ENCODE results near the gene ALPP. TPM values are rescaled to one million over a fixed set of nuclear protein-coding genes. Genes with fewer than 3 reads are reported as not detected.
"Not testable (repeated sequence)": the region's sequence is repeated elsewhere in the genome, so short reads cannot be mapped to it uniquely, and the experiment has no call there.

ALPP gene
- polyA plus RNA-seq, 3 donors from 2014 or later: not detected

DNA sequence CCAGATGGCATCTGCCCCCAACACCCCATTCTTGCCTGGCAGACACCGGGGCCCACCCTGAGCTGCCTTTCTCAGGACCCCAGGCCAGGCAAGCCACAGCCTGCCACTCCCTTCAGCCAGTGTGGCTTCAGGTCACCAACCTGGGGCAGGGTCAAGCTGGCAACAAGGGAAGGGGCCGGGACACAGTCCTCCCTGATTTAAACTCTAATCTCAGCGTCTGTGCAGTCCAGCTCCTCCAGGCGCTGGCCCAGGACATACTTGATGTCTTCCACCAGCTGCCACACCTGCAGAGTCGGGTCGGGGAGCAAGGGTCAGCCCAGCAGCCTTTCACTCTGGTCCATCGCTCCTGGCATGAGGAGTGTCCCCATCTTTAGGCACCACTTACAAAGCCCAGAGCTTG, 29.0 kb upstream of the ALPP start:
- DNase-seq: no peak
- H3K4me3 Mint-ChIP-seq: no peak overlapping the region
- H3K4me1 Mint-ChIP-seq: peaks cover 0 to 4% of the 10 kb centered on the region in 2 donors
- H3K36me3 Mint-ChIP-seq: peaks cover 0 to 3% (median 0%) of the 10 kb centered on the region in 3 donors
- H3K9me3 Mint-ChIP-seq: peaks cover 0 to 2% (median 0%) of the 10 kb centered on the region in 6 donors
- H3K27me3 Mint-ChIP-seq (ENCODE audit: low read depth in 3 of 3): peaks cover 4 to 9% (median 5%) of the 10 kb centered on the region in 3 donors
- no peak overlapping the region for H3K27ac Mint-ChIP-seq

GRCh38 chr2:232349946-232350635, 28.5 kb upstream of the ALPP start:
- no peak overlapping the region for H3K4me3 Mint-ChIP-seq
- peaks cover 0 to 3% (median 0%) of the 10 kb centered on the region in 3 donors for H3K36me3 Mint-ChIP-seq

DNA sequence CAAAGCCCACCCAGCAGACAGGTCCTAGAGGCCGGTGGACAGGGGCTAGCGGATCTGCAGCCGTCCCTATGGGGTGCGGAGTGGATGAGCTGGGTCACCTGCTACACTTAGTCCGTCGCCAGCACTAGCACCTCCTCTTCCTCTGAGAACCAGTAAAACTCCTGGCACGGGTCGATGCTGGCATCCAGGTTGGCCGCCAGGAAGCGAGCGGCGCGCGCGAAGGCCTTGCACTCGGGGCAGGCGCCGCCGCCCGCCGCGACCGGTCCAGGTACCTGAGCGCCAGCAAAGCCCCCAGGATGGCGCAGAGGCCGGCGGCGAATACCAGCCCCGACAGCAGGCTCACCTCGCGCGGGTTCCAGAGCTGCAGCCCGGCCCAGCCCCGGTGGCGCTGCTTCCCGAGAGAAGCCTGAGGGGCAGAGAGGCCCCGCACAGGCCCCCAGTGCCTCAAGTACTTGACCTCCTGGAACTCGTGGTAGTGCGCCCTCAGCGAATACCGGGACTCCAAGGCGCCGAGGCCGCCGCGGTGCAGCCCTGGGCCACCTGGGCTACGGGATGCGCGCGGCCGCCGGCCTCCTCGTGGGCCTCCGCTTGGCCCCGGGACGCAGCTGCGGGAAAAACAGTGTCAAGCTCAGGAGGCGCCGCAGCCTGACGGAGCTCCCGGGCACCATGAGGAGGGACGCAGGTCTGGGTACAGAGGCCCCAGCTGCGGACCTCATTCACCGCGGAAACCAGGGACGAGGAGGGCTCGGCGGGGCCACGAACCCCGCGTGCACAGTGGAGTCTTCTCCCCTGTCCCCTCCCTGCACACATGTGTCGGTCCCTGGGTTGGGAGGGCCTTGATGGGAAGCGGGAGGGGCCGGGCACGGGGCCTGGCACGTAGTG, 27.5 kb upstream of the ALPP start:
- Mint-ChIP-seq H3K4me3 (no peak overlapping the region), H3K27ac (no peak overlapping the region), H3K9me3 (peaks cover 0 to 2% (median 0%) of the 10 kb centered on the region in 6 donors), H3K27me3 (ENCODE audit: low read depth in 3 of 3) (peaks cover 4 to 12% (median 5%) of the 10 kb centered on the region in 3 donors), H3K36me3 (peaks cover 0 to 3% (median 0%) of the 10 kb centered on the region in 3 donors), H3K4me1 (peaks cover 0 to 4% of the 10 kb centered on the region in 2 donors)
- DNase-seq: no peak

More at GRCh38 chr2:232349946-232350635, 28.5 kb upstream of the ALPP start:
- peaks cover 0 to 4% of the 10 kb centered on the region in 2 donors for H3K4me1 Mint-ChIP-seq
- H3K27me3 Mint-ChIP-seq (ENCODE audit: low read depth in 3 of 3): peaks cover 4 to 10% (median 5%) of the 10 kb centered on the region in 3 donors
- no peak overlapping the region for H3K27ac Mint-ChIP-seq
- no peak for DNase-seq
- peaks cover 0 to 2% (median 0%) of the 10 kb centered on the region in 6 donors for H3K9me3 Mint-ChIP-seq

DNA sequence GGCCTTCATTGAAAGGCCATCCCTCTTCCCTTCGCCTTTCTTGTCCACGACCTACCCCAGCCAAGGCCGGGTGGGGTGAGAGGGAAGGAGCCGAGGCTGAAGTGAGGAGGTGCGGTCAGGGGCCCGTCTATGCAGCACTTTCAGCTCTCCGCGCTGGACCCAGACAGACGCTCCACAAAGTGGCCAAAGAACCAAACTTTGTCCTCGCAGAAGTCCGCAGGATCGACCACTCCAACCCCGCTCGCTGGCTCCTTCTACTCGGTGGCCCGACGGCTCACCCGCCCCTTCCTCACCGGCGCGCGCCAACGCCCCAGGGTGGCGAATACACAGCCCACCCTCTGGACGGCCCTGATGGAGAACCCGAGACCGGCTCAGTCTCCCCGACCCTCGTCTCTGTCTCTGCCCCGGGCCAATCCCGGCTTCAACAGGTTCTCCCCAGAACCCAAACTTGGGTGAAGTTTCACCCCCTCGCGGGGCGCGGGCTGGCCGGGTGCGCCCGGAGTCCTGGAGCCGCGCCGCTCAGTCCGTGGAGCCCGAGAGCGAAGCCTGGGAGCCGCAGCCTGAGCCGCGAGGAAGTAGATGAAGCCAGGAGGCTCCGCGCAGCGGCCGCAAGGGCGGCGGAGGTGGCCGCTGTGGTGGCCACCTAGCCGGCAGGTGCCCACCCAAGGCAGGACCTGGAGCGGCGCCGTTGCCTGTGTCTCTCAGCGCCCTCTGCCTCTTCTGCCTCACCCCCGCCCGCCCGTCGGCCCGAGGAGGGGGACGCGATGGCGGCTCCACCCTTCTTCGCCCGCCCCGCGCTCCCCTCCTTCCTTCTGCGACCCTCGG, 26.7 kb upstream of the ALPP start:
- Mint-ChIP-seq H3K27ac (no peak overlapping the region), H3K36me3 (peaks cover 0 to 3% (median 0%) of the 10 kb centered on the region in 3 donors), H3K9me3 (peaks cover 0 to 2% (median 0%) of the 10 kb centered on the region in 6 donors), H3K4me1 (peaks cover 0 to 4% of the 10 kb centered on the region in 2 donors), H3K27me3 (ENCODE audit: low read depth in 3 of 3) (peaks cover 5 to 12% (median 5%) of the 10 kb centered on the region in 3 donors), H3K4me3 (no peak overlapping the region)
- DNase-seq: no peak

DNA sequence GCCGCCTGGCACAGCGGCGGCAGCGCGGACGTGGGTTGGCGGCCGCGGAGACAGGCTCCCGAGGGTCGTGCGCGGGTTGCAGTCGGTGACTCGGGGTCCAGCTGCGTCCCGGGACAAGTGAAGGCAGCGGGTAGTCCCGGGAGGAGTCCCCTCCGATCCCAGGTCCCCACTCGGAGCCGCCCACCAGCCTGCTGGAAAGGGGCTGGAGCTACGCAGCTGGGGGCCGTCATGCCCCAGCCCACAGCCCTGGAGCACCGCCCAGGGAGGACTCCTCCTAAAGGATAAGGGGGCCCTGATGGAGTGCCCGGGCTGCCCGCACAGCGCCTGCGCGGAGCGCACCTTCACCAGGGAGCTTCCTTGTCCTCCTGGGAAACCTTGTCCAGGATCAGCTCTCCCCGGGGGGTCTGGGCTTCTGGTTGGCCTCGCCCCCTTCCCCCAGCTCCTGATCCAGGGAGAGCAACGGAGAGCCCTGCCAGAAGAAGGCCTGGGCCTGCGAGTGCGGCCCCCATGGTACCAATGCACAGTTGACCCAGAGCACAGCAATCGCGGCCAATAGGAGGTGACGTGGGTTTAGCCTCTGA, 25.9 kb upstream of the ALPP start:
- peaks cover 5 to 12% (median 5%) of the 10 kb centered on the region in 3 donors for H3K27me3 Mint-ChIP-seq (ENCODE audit: low read depth in 3 of 3)
- peaks cover 0 to 4% of the 10 kb centered on the region in 2 donors for H3K4me1 Mint-ChIP-seq
- H3K27ac Mint-ChIP-seq: no peak overlapping the region
- no peak for DNase-seq
- peaks cover 0 to 3% (median 0%) of the 10 kb centered on the region in 3 donors for H3K36me3 Mint-ChIP-seq
- H3K9me3 Mint-ChIP-seq: peaks cover 0 to 2% (median 0%) of the 10 kb centered on the region in 6 donors
- no peak overlapping the region for H3K4me3 Mint-ChIP-seq

- Mint-ChIP-seq H3K27me3 (ENCODE audit: low read depth in 3 of 3) (peaks cover 5 to 12% (median 5%) of the 10 kb centered on the region in 3 donors), H3K9me3 (peaks cover 0 to 2% (median 0%) of the 10 kb centered on the region in 6 donors), H3K27ac (no peak overlapping the region), H3K36me3 (peaks cover 0 to 3% (median 0%) of the 10 kb centered on the region in 3 donors), H3K4me3 (no peak overlapping the region), H3K4me1 (peaks cover 0 to 4% of the 10 kb centered on the region in 2 donors)
- no peak for DNase-seq
Observed at GRCh38 chr2:232353096-232353495, 25.5 kb upstream of the ALPP start.

- H3K4me1 Mint-ChIP-seq: peaks cover 0 to 4% of the 10 kb centered on the region in 2 donors
- H3K36me3 Mint-ChIP-seq: peaks cover 0 to 3% (median 0%) of the 10 kb centered on the region in 3 donors
- H3K27me3 Mint-ChIP-seq (ENCODE audit: low read depth in 3 of 3): peaks cover 5 to 12% (median 5%) of the 10 kb centered on the region in 3 donors
- H3K9me3 Mint-ChIP-seq: no peaks in the 10 kb centered on the region
- DNase-seq: no peak
- no peak overlapping the region for H3K27ac Mint-ChIP-seq
- peak overlapping the region in 1 of 5 donors; percentile 51 for H3K4me3 Mint-ChIP-seq
Observed at GRCh38 chr2:232353660-232354059, 24.9 kb upstream of the ALPP start.

- H3K4me3 Mint-ChIP-seq: no peak overlapping the region
Observed at GRCh38 chr2:232354069-232354468, 24.5 kb upstream of the ALPP start.

GRCh38 chr2:232361646-232362045, 16.9 kb upstream of the ALPP start:
- no peak overlapping the region for H3K4me3 Mint-ChIP-seq
- peaks cover 0 to 3% (median 0%) of the 10 kb centered on the region in 3 donors for H3K27me3 Mint-ChIP-seq (ENCODE audit: low read depth in 3 of 3)
- no peak overlapping the region for H3K27ac Mint-ChIP-seq
- H3K9me3 Mint-ChIP-seq: peaks cover 0 to 1% (median 0%) of the 10 kb centered on the region in 6 donors
- no peaks in the 10 kb centered on the region for H3K36me3 Mint-ChIP-seq
- H3K4me1 Mint-ChIP-seq: peaks cover 16 to 19% of the 10 kb centered on the region in 2 donors
- DNase-seq: no peak

More at GRCh38 chr2:232354069-232354468, 24.5 kb upstream of the ALPP start:
- H3K36me3 Mint-ChIP-seq: peaks cover 0 to 3% (median 0%) of the 10 kb centered on the region in 3 donors
- peaks cover 0 to 4% of the 10 kb centered on the region in 2 donors for H3K4me1 Mint-ChIP-seq
- peaks cover 5 to 12% (median 5%) of the 10 kb centered on the region in 3 donors for H3K27me3 Mint-ChIP-seq (ENCODE audit: low read depth in 3 of 3)
- no peaks in the 10 kb centered on the region for H3K9me3 Mint-ChIP-seq
- DNase-seq: no peak
- H3K27ac Mint-ChIP-seq: no peak overlapping the region

GRCh38 chr2:232362174-232362900, 16.2 kb upstream of the ALPP start:
- no peak for DNase-seq
- Mint-ChIP-seq H3K27ac (no peak overlapping the region), H3K27me3 (ENCODE audit: low read depth in 3 of 3) (peaks cover 0 to 3% (median 0%) of the 10 kb centered on the region in 3 donors), H3K4me1 (peaks cover 16 to 19% of the 10 kb centered on the region in 2 donors), H3K4me3 (peak overlapping the region in 2 of 5 donors; percentile 4 to 12), H3K9me3 (peaks cover 0 to 1% (median 0%) of the 10 kb centered on the region in 6 donors), H3K36me3 (no peaks in the 10 kb centered on the region)

- H3K4me1 Mint-ChIP-seq: peaks cover 16 to 19% of the 10 kb centered on the region in 2 donors
- DNase-seq; H3K27ac Mint-ChIP-seq; H3K27me3 Mint-ChIP-seq (ENCODE audit: low read depth in 3 of 3); H3K9me3 Mint-ChIP-seq; H3K36me3 Mint-ChIP-seq: not testable (repeated sequence)
- peak overlapping the region in 4 of 5 donors; percentile 76 to 90 (median 80) for H3K4me3 Mint-ChIP-seq
Observed at GRCh38 chr2:232363064-232363783, 15.3 kb upstream of the ALPP start.
